ENCODE data around the gene ARL8B.

Gene ARL8B

GRCh38 chr3:5214352-5214751 lies 92.3 kb downstream of the ARL8B start:
- no peak for DNase-seq

DNA sequence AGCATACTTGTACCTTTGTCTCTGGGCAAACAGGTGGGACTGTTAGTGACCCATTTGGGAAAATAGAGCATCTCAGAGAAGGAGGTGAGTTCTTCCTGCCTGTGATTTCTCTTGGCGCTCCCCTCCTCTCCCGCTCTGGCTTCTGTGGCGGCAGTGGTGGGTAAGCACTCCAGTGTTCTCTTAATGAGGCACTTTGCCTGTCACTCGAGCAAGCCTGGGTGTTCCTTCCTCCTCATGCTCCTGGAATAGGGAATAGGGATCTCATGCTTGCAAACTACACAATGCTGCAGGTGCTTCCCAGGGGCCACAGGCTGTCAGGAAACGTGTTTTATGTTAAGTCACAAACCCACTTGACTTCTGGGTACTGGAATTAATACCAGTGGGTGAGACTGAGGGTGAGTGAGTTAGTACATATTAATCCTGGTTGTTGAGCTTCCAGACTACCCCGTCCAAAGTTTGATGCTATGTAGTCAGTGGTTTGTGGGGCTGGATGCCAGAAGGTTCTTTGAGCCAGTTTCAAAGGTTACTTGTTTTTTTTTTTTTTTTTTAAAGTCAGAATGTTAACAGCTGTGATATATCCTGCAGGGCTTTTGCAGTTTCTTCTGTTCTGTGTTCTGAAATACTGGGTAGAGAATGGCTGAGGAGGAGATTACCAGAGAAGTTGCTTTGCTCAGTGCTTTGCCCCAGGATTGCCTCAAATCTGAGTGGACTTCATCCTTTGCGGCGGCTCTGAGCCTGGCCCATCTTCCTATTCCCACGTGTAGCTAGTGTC lies 95.9 kb downstream of the ARL8B start:
- DNase-seq: no peak

GRCh38 chr3:5218815-5219214 lies 96.7 kb downstream of the ARL8B start:
- no peak for DNase-seq

DNA sequence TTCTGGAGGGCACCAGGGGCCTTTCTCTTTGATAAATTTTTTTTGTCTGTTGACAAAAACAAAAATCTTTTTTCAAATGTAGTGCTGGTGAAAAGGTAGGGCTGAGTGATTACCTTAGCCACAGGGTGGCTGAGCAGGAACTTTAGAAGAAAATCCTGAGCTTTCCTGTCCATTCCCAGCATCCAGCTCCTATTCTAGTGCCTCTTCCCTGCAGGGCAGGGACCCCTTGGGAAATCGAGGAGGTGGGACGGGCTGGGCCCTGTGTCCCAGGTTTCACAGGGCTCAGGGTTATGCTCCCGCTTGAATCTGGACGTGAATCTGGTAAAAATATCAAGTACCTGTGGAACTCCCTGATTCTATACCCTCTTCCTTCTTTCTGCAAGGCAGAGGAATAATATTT lies 97.1 kb downstream of the ARL8B start:
- no peak for DNase-seq

- no peak for DNase-seq
Observed at GRCh38 chr3:5220193-5220592, 98.1 kb downstream of the ARL8B start.

DNA sequence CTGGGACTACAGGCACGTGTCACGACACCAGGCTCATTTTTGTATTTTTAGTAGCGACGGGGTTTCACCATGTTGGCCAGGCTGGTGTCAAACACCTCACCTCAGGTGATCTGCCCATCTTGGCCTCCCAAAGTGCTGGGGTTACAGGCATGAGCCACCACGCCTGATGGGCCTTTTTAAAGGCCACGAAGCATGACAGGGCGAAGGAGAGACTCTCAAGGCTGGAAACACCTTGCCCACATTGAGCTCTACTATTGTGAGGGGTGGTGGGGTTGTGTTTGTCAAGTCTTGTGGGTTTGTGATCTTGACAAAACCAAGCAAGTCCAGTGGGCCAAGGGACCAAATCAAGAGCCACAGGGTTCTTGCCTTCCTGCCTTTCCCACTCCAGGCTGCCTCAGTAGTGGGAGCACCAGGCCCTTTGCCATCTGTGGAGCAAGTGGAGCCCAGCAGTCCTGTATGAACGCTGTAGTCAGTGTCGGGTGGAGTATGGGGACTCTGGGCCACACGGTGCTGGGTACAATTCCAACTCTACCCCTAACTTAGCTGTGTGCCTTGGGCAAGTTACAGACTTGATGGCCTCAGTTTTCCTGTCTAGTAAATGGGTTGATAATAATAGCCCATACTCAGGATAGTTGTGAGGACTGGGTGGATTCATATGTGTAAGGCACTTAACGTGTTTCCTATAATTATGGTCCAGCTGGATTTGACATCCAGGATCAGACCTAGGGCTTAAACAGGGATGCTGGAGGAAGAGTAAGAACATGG lies 98.8 kb downstream of the ARL8B start:
- no peak for DNase-seq

DNA sequence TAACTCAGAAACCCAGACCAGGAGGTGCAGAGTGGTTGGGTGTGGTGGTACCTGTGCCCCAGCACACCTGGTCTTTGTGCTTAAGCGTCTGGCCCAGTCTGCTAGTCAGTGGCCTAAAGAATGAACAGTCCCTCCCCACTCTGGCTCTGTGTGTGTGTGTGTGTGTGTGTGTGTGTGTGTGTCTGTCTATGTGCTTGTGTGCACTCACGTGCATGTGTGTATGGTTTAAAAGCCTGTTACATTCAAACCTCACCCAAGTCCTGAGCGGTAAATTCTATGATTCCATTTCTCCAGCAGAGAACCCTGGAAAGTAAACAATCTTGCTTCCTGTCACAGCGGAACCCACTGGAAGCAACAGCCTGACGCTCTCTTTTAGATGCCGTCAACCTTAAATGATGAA lies 99.6 kb downstream of the ARL8B start:
- no peak for DNase-seq

GRCh38 chr3:5222283-5223005 lies 100.4 kb downstream of the ARL8B start:
- no peak for DNase-seq

DNA sequence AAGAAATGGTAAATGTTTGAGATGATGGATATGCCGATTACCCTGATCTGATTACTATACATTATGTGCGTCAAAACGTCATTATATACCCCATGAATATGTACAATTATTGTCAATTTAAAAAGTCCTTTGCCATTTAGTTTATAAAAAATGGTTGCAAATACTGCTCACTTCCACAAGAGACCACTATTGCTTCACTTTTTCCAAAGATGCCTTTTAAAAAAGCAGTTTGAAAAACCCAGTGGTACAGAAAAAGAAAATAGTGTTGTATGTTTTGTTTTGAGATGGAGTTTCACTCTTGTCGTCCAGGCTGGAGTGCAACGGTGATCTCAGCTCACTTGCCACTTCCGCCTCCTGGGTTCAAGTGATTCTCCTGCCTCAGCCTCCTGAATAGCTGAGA lies 104.7 kb downstream of the ARL8B start:
- peak in 1 of 5 experiments; percentile 16 for DNase-seq

GRCh38 chr3:5227812-5228211 lies 105.7 kb downstream of the ARL8B start:
- no peak for DNase-seq

DNA sequence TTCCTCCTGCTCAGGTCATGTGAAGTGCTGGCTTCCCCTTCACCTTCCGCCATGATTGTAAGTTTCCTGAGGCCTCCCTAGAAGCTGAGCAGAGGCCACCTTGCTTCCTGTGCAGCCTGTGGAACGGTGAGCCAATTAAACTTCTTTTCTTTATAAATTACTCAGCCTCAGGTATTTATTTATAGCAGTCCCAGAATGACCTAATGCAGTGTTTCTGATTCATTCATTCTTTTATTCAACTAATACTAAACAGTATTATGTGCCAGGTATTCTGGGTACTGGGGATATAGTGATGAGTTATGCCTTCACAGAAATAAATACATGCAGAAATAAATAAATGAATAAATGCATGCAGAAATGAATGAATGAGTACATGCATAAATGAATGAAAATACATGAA lies 107.3 kb downstream of the ARL8B start:
- DNase-seq: no peak

Data from T-helper 2 cell (primary cell).